Esophagus (tissue), 2 donors: ENCODE results near the gene TRPT1. TPM values are rescaled to one million over a fixed set of nuclear protein-coding genes. Genes with fewer than 3 reads are reported as not detected.

Source experiments
- H3K27ac ChIP-seq, 2 donors: one replicate each; pipeline ENCODE4 v1.5.1; 2013; ENCODE audit warnings: low read depth in 2 of 2, mild to moderate bottlenecking in 2 of 2, inconsistent platforms in 1 of 2, low read length in 1 of 2, moderate library complexity in 1 of 2
- H3K27me3 ChIP-seq, 2 donors: one replicate each; pipeline ENCODE4 v1.6.1; 2013; ENCODE audit warnings: low read length in 2 of 2, control low read depth in 1 of 2, mild to moderate bottlenecking in 1 of 2; ENCODE audit not compliant: insufficient read depth in 2 of 2, control insufficient read depth in 1 of 2
- H3K36me3 ChIP-seq, 2 donors: one replicate each; pipeline ENCODE4 v1.6.1; 2013; ENCODE audit warnings: low read length in 1 of 2; ENCODE audit not compliant: control insufficient read depth in 2 of 2, insufficient read depth in 2 of 2
- H3K4me1 ChIP-seq, 2 donors: one replicate each; pipeline ENCODE4 v1.6.1; 2013; ENCODE audit warnings: low read length in 1 of 2; ENCODE audit not compliant: control insufficient read depth in 2 of 2, insufficient read depth in 2 of 2
- H3K4me3 ChIP-seq, 2 donors: one replicate each; pipeline ENCODE4 v1.5.1; 2013; ENCODE audit warnings: low read length in 2 of 2, mild to moderate bottlenecking in 2 of 2, low read depth in 1 of 2, moderate library complexity in 1 of 2
- H3K9me3 ChIP-seq, 2 donors: one replicate each; pipeline ENCODE4 v1.6.1; 2013; ENCODE audit warnings: mild to moderate bottlenecking in 2 of 2, low read depth in 1 of 2, low read length in 1 of 2, moderate library complexity in 1 of 2; ENCODE audit not compliant: control insufficient read depth in 2 of 2, insufficient read depth in 1 of 2
- WGBS, 2 donors: extraction: QIAGEN DNeasy Blood & Tissue Kit; methylation state at CpG; one replicate each; pipeline ENCODE4 v1.1.7; 2013; 5-methylcytosine and 5-hydroxymethylcytosine counted together
- polyA plus RNA-seq, 2 donors: library from polyadenylated mRNA; stranded (reverse); fragments of 200-250 nt; gene quantifications; one replicate each; pipeline ENCODE4 v1.2.3, GENCODE V29; 2013
- donor health status: healthy with polysubstance abuse.
- donor health status: Bipolar disorder and iron deficiency.

TRPT1 gene
- polyA plus RNA-seq, 2 donors = 44.9 to 61.1 TPM

- WGBS, 2 donors = 1% methylated on average over 37 to 46 of the region's 46 CpGs
- H3K4me3 ChIP-seq = peak overlapping the region; percentile 69 to 78
- H3K36me3 ChIP-seq = peaks cover 0 to 13% of the 10 kb centered on the region in 2 donors
- H3K4me1 ChIP-seq = peaks cover 10 to 16% of the 10 kb centered on the region in 2 donors
- no peaks in the 10 kb centered on the region for H3K9me3 ChIP-seq
- peak overlapping the region; percentile 93 to 97 for H3K27ac ChIP-seq
- no peaks in the 10 kb centered on the region for H3K27me3 ChIP-seq
Observed at GRCh38 chr11:64245797-64246620, 20.0 kb upstream of the TRPT1 start.

GRCh38 chr11:64245401-64245796, 19.4 kb upstream of the TRPT1 start:
- peak overlapping the region; percentile 93 to 97 for H3K27ac ChIP-seq
- H3K4me3 ChIP-seq = peak overlapping the region; percentile 69 to 78
- no peaks in the 10 kb centered on the region for H3K9me3 ChIP-seq
- H3K27me3 ChIP-seq = no peaks in the 10 kb centered on the region
- WGBS, 2 donors = 2 to 5% methylated on average over 6 of the region's 6 CpGs
- peaks cover 0 to 13% of the 10 kb centered on the region in 2 donors for H3K36me3 ChIP-seq
- H3K4me1 ChIP-seq = peaks cover 5 to 12% of the 10 kb centered on the region in 2 donors

GRCh38 chr11:64244966-64245365, 19.0 kb upstream of the TRPT1 start:
- H3K27ac ChIP-seq = peak overlapping the region; percentile 93 to 97
- peak overlapping the region; percentile 69 to 78 for H3K4me3 ChIP-seq
- WGBS, 2 donors = 11 to 30% methylated on average over 6 of the region's 6 CpGs
- peaks cover 0 to 13% of the 10 kb centered on the region in 2 donors for H3K36me3 ChIP-seq
- H3K4me1 ChIP-seq = peaks cover 4 to 15% of the 10 kb centered on the region in 2 donors
- no peaks in the 10 kb centered on the region for H3K27me3 ChIP-seq
- no peaks in the 10 kb centered on the region for H3K9me3 ChIP-seq

- H3K27me3 ChIP-seq = no peaks in the 10 kb centered on the region
- 45 to 63% methylated on average over 5 of the region's 5 CpGs for WGBS, 2 donors
- H3K27ac ChIP-seq = peak overlapping the region in 1 of 2 donors; percentile 37
- H3K4me3 ChIP-seq = no peak overlapping the region
- no peaks in the 10 kb centered on the region for H3K9me3 ChIP-seq
- H3K4me1 ChIP-seq = peaks cover 8 to 19% of the 10 kb centered on the region in 2 donors
- peaks cover 0 to 13% of the 10 kb centered on the region in 2 donors for H3K36me3 ChIP-seq
Observed at GRCh38 chr11:64244107-64244506, 18.1 kb upstream of the TRPT1 start.

GRCh38 chr11:64243236-64243854, 17.4 kb upstream of the TRPT1 start:
- WGBS, 2 donors = 65 to 72% methylated on average over 8 of the region's 8 CpGs
- peak overlapping the region; percentile 98 to 100 for H3K27ac ChIP-seq
- peaks cover 8 to 19% of the 10 kb centered on the region in 2 donors for H3K4me1 ChIP-seq
- peaks cover 0 to 13% of the 10 kb centered on the region in 2 donors for H3K36me3 ChIP-seq
- H3K4me3 ChIP-seq = peak overlapping the region in 1 of 2 donors; percentile 63
- no peaks in the 10 kb centered on the region for H3K9me3 ChIP-seq
- H3K27me3 ChIP-seq = no peaks in the 10 kb centered on the region

GRCh38 chr11:64241491-64242374, 15.7 kb upstream of the TRPT1 start:
- peaks cover 0 to 15% of the 10 kb centered on the region in 2 donors for H3K36me3 ChIP-seq
- H3K4me1 ChIP-seq = peaks cover 8 to 28% of the 10 kb centered on the region in 2 donors
- 0 to 1% methylated on average over 53 to 63 of the region's 63 CpGs for WGBS, 2 donors
- H3K9me3 ChIP-seq = no peaks in the 10 kb centered on the region
- H3K4me3 ChIP-seq = peak overlapping the region; percentile 63 to 77
- no peaks in the 10 kb centered on the region for H3K27me3 ChIP-seq
- peak overlapping the region; percentile 98 to 100 for H3K27ac ChIP-seq

- H3K27ac ChIP-seq = peak overlapping the region; percentile 98 to 100
- H3K4me3 ChIP-seq = peak overlapping the region; percentile 35 to 67
- WGBS, 2 donors = 1 to 2% methylated on average over 19 to 24 of the region's 24 CpGs
- peaks cover 0 to 15% of the 10 kb centered on the region in 2 donors for H3K36me3 ChIP-seq
- H3K4me1 ChIP-seq = peaks cover 8 to 28% of the 10 kb centered on the region in 2 donors
- H3K9me3 ChIP-seq = no peaks in the 10 kb centered on the region
- no peaks in the 10 kb centered on the region for H3K27me3 ChIP-seq
Observed at GRCh38 chr11:64241241-64241490, 15.2 kb upstream of the TRPT1 start.

- 1% methylated on average over 58 of the region's 58 CpGs for WGBS, 2 donors
- no peaks in the 10 kb centered on the region for H3K27me3 ChIP-seq
- H3K36me3 ChIP-seq = peaks cover 0 to 15% of the 10 kb centered on the region in 2 donors
- peaks cover 8 to 30% of the 10 kb centered on the region in 2 donors for H3K4me1 ChIP-seq
- peak within 1 kb of the TSS; percentile 98 to 100 for H3K27ac ChIP-seq
- H3K4me3 ChIP-seq = peak within 1 kb of the TSS; percentile 63 to 77
- no peaks in the 10 kb centered on the region for H3K9me3 ChIP-seq
Observed at GRCh38 chr11:64240435-64241240, 14.7 kb upstream of the TRPT1 start, which contains the start of gene FKBP2. TSS of gene FKBP2 (plus strand) at chr11:64241095. CDS start at chr11:64242388, 1,293 bp downstream.
